GM12892 (cell line): Measurements from ENCODE around the gene PRPS1.

Source experiments
- POLR2A ChIP-seq: IDR thresholded peaks from 2 replicates; pipeline ENCODE4 v1.6.1; 2011; ENCODE audit warnings: low read depth, low read length, control low read depth
- TAF1 ChIP-seq: IDR thresholded peaks from 2 replicates; pipeline ENCODE4 v1.6.1; 2011; ENCODE audit warnings: low read depth, mild to moderate bottlenecking, control low read depth, low read length, borderline replicate concordance

DNA sequence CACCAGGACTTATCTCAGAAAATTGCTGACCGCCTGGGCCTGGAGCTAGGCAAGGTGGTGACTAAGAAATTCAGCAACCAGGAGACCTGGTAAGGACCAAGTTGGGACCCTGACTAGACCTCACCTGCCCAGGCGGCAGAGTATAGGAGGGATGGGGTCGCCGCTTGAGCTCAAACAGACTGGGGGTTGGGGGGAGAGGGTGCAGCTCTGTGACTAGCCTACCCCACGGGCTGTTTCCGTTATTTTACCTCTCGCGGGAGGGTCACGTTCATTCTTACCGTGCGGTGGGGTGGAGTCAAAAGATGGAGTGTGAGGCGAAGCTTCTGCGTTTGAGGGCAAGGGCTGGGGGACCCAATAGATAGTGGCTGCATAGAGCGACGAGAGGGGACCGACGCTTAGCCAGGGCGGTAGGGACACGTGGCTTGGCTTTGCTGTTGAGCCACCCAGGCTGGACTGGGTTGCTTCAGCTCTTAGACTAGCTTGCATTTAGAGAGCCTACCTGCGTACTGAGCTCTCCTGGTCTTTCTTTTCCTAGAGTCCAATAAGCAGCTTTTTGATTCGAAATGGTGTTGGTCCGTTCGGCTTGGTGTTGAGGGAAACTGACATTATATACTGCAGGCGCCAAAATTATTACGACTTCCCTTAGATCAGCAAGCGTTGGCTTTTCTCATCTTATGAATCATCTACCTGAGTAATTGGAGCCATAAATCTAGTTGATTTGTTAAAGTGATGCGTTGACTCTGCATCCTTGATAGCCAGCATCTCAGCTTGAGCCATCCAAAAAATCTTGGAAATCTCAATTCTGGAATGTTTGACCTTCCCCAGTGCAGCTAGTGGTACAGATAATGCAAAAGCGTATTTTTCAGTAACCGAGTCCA is 591 bp downstream of the PRPS1 start:
- TF ChIP-seq POLR2A (no peak), TAF1 (no peak)
